Osteoblast (primary cell): ENCODE results near the gene DNAH17. TPM values are rescaled to one million over a fixed set of nuclear protein-coding genes. Genes with fewer than 3 reads are reported as not detected.

Experiments
- DNase-seq: peaks from one replicate; pipeline ENCODE4 v3.0.0; 2011; ENCODE audit warnings: low spot score, mixed read lengths; ENCODE audit not compliant: insufficient read length; ENCODE audit errors: missing footprints
- H2AFZ ChIP-seq: 2 replicates; pipeline ENCODE4 v1.6.0; 2011; ENCODE audit warnings: mild to moderate bottlenecking, low read length
- H3K27ac ChIP-seq: 2 replicates; pipeline ENCODE4 v1.5.1; 2011; ENCODE audit warnings: mild to moderate bottlenecking, low read depth, low read length, moderate library complexity
- H3K27me3 ChIP-seq: 2 replicates; pipeline ENCODE4 v1.6.0; 2012; ENCODE audit warnings: mild to moderate bottlenecking, control low read depth, inconsistent platforms, low read length, moderate library complexity; ENCODE audit not compliant: insufficient read depth
- H3K36me3 ChIP-seq: 2 replicates; pipeline ENCODE4 v1.5.1; 2011; ENCODE audit warnings: mild to moderate bottlenecking, low read length, control low read depth, moderate library complexity; ENCODE audit not compliant: insufficient read depth
- H3K4me1 ChIP-seq: 2 replicates; pipeline ENCODE4 v1.5.1; 2011; ENCODE audit warnings: mild to moderate bottlenecking, low read length, control low read depth, moderate library complexity; ENCODE audit not compliant: insufficient read depth
- H3K4me2 ChIP-seq: 2 replicates; pipeline ENCODE4 v1.6.0; 2011; ENCODE audit warnings: mild to moderate bottlenecking, low read length; ENCODE audit not compliant: insufficient read depth
- H3K4me3 ChIP-seq: fragments of 200-600 bp; sonication (generic); 3 replicates; pipeline ENCODE4 v1.5.1; 2012; ENCODE audit warnings: mild to moderate bottlenecking, low read length, inconsistent platforms; ENCODE audit not compliant: insufficient read depth
- H3K79me2 ChIP-seq: 2 replicates; pipeline ENCODE4 v1.6.0; 2012; ENCODE audit warnings: mild to moderate bottlenecking, low read length, control low read depth, inconsistent platforms; ENCODE audit not compliant: insufficient read depth
- H3K9me3 ChIP-seq: 2 replicates; pipeline ENCODE4 v1.5.1; 2011; ENCODE audit warnings: low read depth, low read length, control low read depth
- H4K20me1 ChIP-seq: 2 replicates; pipeline ENCODE4 v1.6.0; 2012; ENCODE audit warnings: mild to moderate bottlenecking, low read length, control low read depth; ENCODE audit not compliant: insufficient read depth
- total RNA-seq: library from RNA; depleted of rRNA; stranded (reverse); fragments of >200 nt; gene quantifications from 2 replicates; pipeline ENCODE4 v1.2.3, GENCODE V29; 2012
- TF ChIP-seq, protein P1 (sequence below): IDR thresholded peaks from 2 replicates; pipeline ENCODE4 v1.5.1; 2011; ENCODE audit warnings: mild to moderate bottlenecking, low read depth, low read length, moderate library complexity; ENCODE audit errors: extremely low read depth

Gene DNAH17
- total RNA-seq, 1 donor = under 0.01 TPM

DNA sequence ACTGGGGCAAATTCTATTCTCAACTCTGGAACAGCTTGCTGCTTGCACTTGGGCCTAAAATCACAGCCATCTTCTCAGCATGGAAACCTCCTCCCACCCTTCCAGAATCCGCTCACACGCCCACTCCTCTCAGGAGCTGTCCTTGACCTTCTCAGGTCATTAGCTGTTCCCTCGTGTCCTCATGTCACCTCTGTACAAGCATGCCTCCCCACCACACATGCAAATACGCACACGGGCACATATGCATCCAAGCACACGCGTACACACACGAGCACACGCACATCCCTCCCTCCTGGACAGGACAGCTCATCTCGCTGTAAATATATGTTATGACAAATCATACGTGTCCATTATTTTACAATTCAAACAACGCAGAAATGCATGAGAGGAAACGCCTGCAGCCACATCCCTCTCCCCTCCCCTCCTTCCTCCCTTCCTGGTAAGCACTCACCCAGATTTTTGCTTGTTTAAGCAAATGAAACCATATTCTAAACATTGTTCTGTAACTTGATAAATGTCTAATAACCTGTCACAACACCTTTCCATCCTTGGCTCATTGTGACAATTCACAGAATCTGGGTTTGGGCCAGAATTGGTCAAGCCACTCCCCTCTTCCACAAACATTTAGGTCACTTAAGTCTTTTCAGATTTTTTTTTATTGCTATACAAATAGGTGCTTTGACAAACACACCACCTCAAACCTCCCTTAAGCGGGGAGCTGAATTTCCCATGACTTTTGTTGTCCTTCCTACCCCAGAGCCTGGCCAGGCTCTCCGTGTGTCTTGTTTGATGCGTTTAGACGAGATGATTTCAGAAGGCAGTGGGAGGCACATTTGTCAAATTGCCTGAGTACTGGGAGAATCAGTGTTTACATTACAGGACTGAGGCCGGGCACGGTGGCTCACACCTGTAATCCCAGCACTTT lies 41.7 kb downstream of the DNAH17 start:
- no peak overlapping the region for H2AFZ ChIP-seq
- DNase-seq = peak; percentile 79
- H3K27ac ChIP-seq = no peak overlapping the region
- H3K79me2 ChIP-seq = no peaks in the 10 kb centered on the region
- H3K4me1 ChIP-seq = no peaks in the 10 kb centered on the region
- H3K4me2 ChIP-seq = no peak overlapping the region
- H3K27me3 ChIP-seq = peaks cover 6% of the 10 kb centered on the region
- H3K9me3 ChIP-seq = no peaks in the 10 kb centered on the region
- no peaks in the 10 kb centered on the region for H4K20me1 ChIP-seq
- H3K4me3 ChIP-seq = no peak overlapping the region
- H3K36me3 ChIP-seq = no peaks in the 10 kb centered on the region
- TF ChIP-seq, protein P1, sequence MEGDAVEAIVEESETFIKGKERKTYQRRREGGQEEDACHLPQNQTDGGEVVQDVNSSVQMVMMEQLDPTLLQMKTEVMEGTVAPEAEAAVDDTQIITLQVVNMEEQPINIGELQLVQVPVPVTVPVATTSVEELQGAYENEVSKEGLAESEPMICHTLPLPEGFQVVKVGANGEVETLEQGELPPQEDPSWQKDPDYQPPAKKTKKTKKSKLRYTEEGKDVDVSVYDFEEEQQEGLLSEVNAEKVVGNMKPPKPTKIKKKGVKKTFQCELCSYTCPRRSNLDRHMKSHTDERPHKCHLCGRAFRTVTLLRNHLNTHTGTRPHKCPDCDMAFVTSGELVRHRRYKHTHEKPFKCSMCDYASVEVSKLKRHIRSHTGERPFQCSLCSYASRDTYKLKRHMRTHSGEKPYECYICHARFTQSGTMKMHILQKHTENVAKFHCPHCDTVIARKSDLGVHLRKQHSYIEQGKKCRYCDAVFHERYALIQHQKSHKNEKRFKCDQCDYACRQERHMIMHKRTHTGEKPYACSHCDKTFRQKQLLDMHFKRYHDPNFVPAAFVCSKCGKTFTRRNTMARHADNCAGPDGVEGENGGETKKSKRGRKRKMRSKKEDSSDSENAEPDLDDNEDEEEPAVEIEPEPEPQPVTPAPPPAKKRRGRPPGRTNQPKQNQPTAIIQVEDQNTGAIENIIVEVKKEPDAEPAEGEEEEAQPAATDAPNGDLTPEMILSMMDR = no peak

DNA sequence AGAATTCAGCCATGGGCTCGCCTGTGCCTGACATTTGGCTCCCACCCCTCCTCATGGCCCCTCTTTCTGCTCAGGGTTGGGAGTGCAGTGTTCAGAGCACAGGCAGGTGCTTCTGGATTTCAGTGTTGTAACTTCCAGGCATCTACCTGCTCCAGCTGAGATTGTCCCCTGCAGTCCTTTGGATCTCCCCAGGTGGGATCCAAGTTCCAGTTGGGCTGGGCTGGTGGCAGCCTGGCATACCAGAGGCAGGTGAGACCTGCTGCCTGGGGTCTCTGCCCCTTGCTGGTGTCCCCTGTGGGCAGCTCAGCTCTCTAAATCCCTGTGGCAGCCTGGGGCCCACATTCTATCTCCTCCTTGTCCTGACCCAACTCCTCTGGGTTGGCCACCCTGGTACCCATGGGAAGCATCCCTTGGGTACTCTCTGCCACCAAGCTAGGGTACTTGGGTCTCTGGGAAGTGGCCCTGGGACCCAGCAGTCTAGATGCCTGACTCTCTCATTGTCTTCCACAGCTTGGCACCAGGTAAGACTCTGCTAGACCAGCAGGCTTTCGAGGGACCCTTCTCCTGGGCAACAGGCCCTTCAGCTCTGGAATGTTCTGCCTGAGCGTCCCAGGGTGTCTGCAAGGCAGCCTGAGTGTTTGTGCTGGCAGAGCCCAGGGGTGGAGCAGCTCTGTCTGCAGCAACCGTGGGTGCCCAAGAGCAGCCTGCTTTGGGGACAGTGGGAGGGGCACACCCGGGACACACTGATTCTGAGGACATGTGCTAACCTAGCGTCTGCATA lies 42.5 kb downstream of the DNAH17 start:
- TF ChIP-seq, protein P1 = no peak
- H3K27ac ChIP-seq = no peak overlapping the region

DNA sequence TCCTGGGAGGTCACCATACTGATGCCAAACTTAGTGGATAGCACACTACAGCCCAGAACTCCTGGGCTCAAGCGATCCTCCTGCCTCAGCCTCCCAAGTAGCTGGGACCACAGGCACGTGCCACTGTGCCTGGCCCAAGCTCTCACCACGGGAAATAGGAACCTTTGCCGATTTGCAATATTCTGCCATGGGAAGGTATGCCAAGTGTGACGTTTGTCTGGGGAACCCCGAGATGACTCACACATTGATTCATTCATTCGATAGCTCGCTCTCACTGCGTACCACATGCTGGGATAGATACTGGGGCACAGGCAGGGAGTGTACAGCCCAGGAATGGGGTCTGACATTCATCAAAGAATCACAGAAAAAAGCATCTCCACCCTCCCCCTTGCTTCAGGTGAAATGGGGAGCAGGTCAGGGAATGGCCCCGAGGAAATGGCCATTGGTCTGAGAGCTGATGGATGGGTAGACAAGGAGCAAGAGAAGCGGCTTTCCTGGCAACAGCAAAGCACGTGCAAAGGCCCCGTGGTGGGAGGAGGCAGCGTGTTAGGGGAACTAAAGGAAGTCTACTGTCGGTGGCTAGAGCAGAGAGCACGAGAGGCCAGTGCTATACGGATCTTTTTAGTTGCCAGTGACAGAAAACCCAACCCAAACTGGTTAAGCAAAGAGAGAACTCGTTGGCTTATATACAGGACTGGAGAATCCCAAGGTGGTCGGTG lies 44.1 kb downstream of the DNAH17 start:
- Histone ChIP-seq H3K4me1 (no peaks in the 10 kb centered on the region), H3K79me2 (no peaks in the 10 kb centered on the region), H4K20me1 (no peaks in the 10 kb centered on the region), H3K27ac (no peak overlapping the region), H3K27me3 (peaks cover 6% of the 10 kb centered on the region), H3K9me3 (no peaks in the 10 kb centered on the region), H2AFZ (no peak overlapping the region), H3K36me3 (no peaks in the 10 kb centered on the region), H3K4me2 (no peak overlapping the region), H3K4me3 (no peak overlapping the region)
- TF ChIP-seq, protein P1 = no peak
- DNase-seq = peak; percentile 96

More for the DNA sequence above, 42.5 kb downstream of the DNAH17 start:
- Histone ChIP-seq H3K36me3 (no peaks in the 10 kb centered on the region), H4K20me1 (no peaks in the 10 kb centered on the region), H3K4me2 (no peak overlapping the region), H2AFZ (no peak overlapping the region), H3K4me3 (no peak overlapping the region), H3K4me1 (no peaks in the 10 kb centered on the region), H3K9me3 (no peaks in the 10 kb centered on the region), H3K79me2 (no peaks in the 10 kb centered on the region), H3K27me3 (peaks cover 6% of the 10 kb centered on the region)
- DNase-seq = peak; percentile 26
